NCI-H187 (cell line): ENCODE measurements around the gene TUT4.

Source experiments
- DNase-seq, 2 experiments: peaks; one replicate each; lab custom pipeline; 2025; lab: John Stamatoyannopoulos, UW

The TUT4 gene

DNA sequence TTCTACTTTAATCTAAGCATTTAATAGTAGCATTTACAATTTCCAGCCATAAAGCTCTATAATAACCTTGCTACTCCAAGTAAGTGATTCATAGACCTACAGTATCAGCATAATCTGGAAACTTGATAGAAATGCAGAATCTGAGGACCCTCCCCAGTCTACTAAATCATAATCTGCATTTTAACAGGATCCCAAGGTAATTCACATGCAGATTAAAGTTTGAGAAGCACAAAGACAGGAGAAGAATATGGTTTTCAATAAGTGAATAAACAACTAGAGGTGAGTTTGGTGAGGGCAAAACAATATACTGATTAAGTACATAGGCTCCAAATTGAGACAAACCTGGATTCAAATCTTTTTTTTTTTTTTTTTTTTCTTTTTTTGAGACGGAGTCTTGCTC, 91.1 kb downstream of the TUT4 start:
- no peak for DNase-seq

DNA sequence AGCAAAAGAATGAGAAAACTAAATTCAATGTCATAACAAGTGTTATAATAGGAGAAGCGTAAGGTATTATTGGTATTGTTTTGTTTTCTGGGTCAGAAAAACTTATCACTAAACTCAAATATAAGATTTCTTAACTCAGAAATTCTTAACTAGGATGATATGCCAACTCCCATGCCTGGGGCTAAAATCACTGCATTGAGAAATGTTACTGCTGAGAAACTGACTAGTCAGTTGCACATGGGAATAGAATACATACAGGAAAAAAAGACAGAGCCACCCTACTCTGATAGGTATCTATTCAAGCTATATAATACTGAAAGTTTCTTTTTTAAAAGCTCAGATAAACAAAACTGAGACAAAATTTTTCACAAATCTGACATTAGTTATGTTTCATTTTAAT, 92.2 kb downstream of the TUT4 start:
- no peak for DNase-seq

DNA sequence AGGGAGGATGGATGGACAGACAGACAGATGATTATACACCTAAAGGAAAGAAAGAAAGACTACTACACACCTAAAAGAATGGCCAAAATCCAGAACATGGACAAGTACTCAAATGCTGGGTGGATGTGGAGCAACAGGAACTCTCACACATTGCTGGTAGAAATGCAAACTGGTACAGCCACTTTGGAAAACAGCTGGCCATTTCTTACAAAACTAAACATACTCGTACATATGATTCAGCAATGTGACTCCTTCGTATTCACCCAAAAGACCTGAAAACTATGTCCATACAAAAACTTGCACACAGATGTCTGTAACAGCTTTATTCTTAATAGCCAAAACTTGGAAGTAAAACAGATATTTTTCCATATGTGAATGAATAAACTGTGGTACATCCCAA, 97.2 kb downstream of the TUT4 start:
- DNase-seq = no peak

- DNase-seq = no peak
These were observed 98.1 kb downstream of the TUT4 start for GRCh38 chr1:52454779-52455178.

DNA sequence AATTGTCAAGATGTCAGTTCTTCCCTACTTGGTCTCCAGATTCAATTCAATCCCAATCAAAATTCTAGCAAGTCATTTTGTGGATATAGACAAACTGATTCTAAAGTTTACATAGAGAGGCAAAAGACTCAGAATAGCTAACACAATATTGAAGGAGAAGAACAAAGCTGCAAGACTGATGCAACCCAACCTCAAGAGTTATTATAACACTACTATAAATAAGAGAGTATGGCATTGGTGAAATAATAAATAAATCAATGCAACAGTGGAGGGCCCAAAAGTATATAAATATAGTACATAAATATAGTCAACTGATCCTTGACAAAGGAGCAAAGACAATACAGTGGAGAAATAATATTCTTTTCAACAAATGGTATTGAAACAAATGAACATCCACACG, 98.8 kb downstream of the TUT4 start:
- DNase-seq = no peak

GRCh38 chr1:52444463-52444862, 108.4 kb downstream of the TUT4 start:
- no peak for DNase-seq

DNA sequence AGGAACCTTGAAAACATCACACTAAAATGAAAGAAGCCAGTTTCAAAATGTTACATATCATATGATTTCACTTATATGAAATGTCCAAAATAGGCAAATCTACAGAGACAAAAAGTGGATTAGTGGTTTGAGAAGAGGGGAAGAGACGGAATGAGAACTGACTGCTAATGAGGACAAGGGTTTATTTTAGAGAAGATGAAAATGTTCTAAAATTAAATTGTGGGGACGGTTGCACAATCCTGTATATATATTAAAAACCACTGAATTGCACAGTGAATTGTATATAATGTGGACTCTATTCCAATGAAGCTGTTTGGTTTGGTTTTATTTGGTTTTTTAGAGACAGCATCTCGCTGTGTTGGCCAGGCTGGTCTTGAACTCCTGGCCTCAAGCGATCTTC, 112.9 kb downstream of the TUT4 start:
- no peak for DNase-seq

GRCh38 chr1:52436817-52437216, 116.1 kb downstream of the TUT4 start:
- no peak for DNase-seq

DNA sequence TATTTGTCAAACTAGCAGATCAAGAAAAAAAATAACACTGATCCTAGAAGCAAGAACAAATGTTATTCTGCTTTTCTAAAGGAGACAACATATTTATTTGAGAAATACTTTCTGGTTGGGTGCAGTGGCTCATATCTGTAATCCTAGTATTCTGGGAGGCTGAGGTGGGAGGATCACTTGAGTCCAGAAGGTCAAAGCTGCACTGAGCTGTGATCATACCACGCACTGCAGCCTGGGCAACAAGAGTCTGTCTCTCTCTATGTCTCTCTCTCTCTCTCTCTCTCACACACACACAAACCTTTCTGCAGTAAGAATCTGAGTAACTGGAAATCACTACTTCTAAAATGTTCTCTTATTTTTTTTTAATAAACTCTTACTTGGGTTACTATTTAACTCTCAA, 117.2 kb downstream of the TUT4 start:
- DNase-seq = no peak

GRCh38 chr1:52435211-52435610, 117.7 kb downstream of the TUT4 start:
- no peak for DNase-seq

DNA sequence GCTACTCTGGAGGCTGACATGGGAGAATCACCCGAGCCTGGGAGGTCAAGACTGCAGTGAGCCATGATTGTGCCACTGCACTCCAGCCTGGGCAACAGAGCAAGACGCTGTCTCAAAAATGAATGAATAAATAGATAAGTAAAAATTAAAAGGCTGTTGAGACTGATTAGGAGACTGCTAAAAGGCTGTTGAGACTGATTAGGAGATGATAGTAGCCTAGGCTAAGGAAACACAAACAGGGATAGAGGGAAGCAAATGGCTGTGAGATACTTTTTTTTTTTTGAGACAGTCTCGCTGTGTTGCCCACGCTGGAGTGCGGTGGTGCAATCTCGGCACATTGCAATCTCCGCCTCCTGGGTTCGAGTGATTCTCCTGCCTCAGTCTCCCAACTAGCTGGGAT, 120.1 kb downstream of the TUT4 start:
- DNase-seq = no peak

GRCh38 chr1:52427152-52427551, 125.7 kb downstream of the TUT4 start:
- no peak for DNase-seq

- no peak for DNase-seq
These were observed 126.5 kb downstream of the TUT4 start for GRCh38 chr1:52426371-52426770.

DNA sequence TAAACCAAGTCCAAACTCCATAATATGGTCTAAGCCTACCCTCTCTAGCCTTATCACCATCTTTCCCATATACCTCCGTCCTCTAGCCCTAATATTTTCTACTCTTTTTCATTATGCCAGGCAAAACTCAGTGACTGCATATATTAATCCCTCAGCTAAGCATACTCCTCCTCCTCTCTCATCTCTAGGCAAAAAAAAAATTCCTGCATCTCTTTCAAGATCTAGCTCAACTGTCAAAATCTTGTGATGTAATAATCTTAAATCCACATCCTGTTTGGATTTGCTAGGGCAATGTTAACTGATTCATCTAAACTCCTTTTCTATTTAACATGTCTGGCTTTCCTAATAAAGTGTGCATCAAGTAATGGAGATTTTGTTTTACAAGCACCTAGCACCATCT, 128.1 kb downstream of the TUT4 start:
- no peak for DNase-seq

GRCh38 chr1:52424231-52424636, 128.7 kb downstream of the TUT4 start:
- DNase-seq = no peak

GRCh38 chr1:52423771-52424170, 129.1 kb downstream of the TUT4 start:
- DNase-seq = no peak

DNA sequence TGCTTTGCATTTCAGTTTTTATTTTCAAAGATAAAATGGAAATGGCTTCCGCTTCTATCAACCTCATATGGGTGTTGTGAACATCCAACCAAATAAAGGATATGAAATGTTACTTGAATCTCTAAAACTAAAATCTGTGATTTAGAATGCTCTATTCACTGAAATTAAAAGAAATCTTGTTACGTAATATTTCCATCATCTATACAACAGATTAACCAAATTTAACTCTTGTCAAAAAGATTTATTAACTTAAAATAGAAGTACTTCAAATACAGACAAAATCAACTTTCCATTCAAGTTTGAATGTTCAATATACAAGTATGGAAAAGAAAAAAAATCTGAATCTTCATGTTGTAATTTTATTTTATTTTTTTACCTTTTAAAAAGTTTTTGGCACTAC, 129.8 kb downstream of the TUT4 start:
- no peak for DNase-seq

- DNase-seq = no peak
These were observed 132.2 kb downstream of the TUT4 start for GRCh38 chr1:52420713-52421112.

- no peak for DNase-seq
These were observed 136.1 kb downstream of the TUT4 start for GRCh38 chr1:52416811-52417210.

- DNase-seq = no peak
These were observed 137.9 kb downstream of the TUT4 start for GRCh38 chr1:52414942-52415341.

DNA sequence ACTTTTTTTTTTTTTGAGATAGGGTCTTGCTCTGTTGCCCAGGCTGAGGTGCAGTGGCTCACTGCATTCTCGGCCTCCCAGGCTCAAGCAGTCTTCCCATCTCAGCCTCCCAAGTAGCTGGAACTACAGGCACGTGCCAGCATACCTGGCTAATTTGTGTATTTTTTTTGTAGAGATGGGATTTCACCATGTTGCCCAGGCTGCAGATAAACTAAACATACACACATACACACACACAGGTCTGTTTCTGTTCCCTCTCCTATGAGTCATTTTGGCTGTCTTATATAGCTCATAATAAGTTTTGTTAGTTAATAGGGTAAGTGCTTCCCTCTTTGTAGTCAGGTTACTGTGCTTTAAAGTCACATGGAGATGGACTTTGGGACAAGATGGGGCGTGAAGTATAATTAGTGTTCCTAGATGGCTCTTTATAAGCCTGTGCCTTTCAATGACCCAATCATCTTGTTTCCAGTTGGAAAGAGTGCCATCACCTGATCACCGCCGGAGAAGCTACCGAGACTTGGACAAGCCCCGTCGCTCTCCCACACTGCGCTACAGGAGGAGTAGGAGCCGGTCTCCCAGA, 139.4 kb downstream of the TUT4 start:
- DNase-seq = no peak

DNA sequence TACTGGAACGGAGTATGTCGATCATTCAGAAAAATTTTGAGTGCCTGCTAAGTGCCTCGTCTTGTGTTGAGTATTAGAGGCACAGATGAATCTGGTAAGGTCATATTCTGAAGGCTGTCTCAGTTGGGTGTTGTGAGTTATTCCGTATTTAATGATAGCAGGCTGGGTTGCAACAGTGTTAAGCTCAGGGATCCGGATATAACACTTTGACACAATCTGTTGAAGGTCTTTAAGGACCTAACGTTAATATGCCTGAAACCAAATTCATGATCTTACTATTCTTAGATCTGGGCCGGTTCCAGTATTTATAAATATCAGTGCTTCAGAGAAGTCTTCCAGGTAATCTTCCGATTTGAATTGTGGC, 147.9 kb downstream of the TUT4 start:
- no peak for DNase-seq

DNA sequence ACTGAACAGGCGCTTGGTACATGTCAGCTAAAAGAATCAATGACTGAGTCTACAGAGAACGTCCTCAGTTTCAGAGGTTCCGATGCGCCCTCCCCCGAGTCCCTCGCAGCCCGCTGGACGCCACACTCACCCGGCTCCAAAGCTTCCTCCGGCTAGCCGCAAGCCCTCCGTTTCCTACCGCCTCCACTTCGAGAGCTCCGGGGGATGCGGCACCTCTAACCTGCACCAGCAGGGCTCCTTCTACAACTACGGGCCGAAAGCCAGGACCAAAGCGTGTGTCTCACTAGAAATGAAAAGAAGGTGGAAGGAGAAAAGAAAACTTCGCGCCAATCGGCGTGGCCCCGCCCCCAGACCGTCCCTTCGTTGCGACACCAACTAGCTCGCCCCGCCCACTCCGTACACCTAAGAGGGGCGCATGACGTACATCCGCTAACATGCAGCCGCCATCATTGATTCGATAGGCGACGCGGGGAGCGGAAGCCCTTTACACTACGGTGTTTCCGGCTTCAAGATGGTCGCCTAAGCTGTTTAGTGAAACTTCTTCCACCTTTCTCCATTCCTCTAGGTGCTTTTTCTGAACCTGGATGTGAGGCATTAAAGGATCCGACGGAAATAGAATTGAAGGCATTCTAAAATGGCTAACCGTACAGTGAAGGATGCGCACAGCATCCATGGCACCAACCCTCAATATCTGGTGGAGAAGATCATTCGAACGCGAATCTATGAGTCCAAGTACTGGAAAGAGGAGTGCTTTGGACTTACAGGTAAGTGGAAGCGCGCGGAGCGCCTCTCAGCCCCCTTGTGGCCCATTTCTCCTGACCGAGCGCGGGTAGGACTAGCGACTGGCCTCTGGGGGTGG, 148.5 kb downstream of the TUT4 start, which contains the start of the genes ORC1 and PRPF38A:
Gene ORC1 (minus strand): TSS at position 308 of the 859 bp plus-strand sequence. CDS start 2,200 bp downstream, outside the sequence.
Gene PRPF38A (plus strand): TSS at position 487 of the 859 bp plus-strand sequence. CDS start 148 bp downstream, at position 635.
- DNase-seq = peak; percentile 95 to 97
